GM18502 (cell line): ENCODE results near the gene WDR47.
"Not testable (repeated sequence)": the region's sequence is repeated elsewhere in the genome, so short reads cannot be mapped to it uniquely, and the experiment has no call there.

Experiments
- ATAC-seq: cut with Tn5 transposase; IDR thresholded peaks from one replicate; pipeline ENCODE4 v1.9.1; 2021; ENCODE audit warnings: mild to moderate bottlenecking; ENCODE audit not compliant: unreplicated experiment, poor library complexity

WDR47 gene

GRCh38 chr1:109056064-109056463 lies 14.2 kb upstream of the WDR47 start:
- ATAC-seq = no peak

DNA sequence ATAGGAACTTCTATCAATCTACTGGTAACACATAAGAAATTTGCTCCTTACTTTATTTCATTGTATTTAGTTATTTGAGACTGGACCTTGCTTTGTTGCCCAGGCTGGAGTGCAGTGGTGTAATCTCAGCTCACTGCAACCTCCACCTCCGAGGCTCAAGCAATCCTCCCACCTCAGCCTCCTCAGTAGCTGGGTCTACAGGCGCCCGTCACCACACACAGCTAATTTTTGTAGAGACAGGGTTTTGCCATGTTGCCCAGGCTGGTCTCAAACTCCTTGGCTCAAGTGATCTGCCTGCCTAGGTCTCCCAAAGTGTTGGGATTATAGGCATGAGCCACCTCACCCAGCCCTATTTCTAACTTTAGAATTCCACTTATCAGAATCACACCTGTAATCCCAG lies 10.2 kb upstream of the WDR47 start:
- not testable (repeated sequence) for ATAC-seq

DNA sequence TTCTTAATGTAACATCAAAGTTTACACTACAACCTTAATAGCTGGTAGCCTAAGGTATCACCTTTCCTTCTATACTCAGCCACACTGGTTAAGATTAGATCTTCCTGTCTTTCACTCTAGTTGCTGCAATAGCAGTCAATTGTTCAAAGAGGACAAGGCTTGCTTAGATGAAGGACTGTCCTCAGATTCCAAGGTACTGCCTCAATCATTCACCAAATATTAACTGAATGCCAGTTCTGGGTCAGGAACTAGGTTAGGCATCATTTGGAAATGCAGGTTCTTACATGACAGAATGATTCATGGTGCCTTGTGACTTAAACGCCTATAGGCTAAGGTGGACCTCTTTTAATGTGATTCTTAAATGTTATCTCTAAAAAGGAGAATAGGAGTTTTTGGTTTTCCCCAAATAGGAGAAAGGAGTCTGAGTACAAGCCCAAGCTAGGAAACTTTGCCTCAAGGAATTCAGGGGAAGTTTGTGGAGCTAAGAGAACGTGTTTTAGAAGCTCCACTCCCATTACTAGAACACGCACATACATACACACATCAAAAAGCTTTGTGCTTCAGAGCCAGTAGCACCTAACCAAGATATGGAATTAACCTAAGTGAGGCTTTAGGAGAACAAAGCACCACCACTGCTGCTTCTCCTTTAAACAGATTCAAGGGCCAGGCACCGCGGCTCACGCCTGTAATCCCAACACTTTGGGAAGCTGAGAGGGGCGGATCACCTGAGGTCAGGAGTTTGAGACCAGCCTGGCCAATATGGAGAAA lies 8.5 kb upstream of the WDR47 start:
- no peak for ATAC-seq

- ATAC-seq = no peak
Observed at GRCh38 chr1:109048335-109048734, 6.4 kb upstream of the WDR47 start.

DNA sequence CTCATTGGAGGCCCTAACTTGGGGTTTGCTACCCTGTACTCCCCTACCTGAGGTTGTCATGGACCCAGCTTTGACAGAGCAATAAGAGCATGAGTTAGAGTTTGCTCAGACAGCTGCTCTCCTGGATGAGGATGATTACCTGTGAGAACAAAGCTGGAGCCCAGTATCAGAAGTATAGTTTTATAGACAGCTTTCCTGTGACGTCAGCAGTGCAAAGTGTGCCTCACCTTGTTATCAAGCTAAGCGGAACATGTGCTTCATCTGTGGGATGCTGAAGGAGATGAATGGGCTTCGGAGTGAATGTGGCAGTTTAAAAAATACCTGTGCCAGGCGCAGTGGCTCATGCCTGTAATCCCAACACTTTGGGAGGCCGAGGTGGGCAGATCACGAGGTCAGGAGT lies 5.4 kb upstream of the WDR47 start:
- no peak for ATAC-seq

DNA sequence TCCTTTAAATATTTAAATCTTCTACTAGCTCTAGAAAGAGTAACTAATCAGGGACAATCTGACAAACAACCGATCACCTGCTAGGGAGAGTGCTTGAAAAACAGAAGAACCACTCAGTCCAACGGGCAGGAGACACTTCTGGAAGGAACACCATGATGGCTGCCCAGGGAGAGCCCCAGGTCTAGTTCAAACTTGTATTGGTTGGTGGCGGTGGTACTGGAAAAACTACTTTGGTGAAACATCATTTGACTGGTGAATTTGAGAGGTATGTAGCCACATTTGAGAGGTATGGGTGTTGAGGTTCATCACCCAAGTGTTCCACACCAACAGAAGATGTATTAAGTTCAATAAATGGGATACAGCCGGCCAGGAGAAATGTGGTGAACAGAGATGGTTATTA lies 4.8 kb upstream of the WDR47 start:
- ATAC-seq = no peak

GRCh38 chr1:109045595-109045994 lies 3.7 kb upstream of the WDR47 start:
- ATAC-seq = no peak

DNA sequence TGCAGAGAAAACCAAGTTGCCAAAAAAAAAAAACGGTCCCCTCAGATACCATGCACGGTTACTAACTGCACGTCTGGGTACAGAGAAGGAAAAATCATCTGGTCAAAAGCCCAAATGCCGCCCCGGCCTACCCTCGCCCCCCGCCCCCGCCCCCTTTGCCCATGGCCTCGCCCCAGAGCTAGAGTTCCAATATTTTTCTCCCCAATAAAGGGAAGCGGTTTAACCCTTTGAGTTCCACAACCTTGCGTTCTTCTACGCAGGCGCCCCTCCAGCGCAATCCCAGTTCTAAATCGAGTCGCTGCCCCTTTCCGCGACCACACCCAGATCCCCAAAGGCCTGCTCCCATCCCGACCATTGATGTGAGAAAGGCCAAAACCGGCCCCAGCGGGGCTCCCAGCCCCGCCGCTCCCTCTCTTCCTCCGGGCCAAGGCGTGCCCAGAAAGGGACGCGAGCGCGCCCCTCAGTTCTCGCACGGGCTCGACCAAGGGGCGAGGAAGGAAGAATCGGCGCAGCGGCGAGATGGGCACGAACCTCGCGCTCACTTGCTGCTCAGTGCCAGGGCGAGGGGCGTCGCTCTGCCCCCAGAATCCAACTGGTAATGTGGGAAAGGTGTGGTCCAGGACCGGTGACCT lies 797 bp downstream of the WDR47 start:
- ATAC-seq = peak; percentile 33

DNA sequence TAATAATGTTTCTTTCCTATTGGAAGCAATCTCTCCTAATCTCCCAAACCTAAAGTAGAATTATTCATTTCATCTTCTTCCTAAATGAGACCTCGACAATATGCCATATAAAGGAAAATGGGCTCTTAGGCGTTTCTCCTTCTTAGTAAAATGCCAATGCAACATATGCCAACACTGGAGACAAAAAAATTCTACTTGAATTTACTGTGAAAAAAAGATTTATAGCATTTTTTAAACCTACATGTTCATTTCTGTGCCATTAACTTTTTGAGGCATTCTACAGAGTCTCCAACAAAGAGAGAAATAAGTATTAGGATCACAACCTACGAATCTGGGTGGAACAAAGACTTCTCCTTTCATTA lies 1.3 kb downstream of the WDR47 start:
- ATAC-seq = no peak

DNA sequence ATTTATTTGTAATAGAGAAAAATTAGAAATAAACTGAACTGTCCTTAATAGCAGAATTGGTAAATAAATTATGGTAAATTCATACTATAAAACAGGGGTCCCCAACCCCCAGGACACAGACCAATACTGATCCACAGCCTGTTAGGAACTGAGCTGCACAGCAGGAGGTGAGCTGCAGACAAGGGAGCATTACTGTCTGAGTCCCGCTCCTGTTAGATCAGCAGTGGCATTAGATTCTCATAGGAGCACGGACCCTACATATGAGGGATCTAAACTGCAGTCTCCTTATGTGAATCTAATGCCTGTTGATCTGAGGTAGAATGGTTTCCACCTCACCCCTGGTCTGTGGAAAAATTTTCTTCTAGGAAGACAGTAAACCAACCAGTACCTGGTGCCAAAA lies 7.5 kb downstream of the WDR47 start:
- no peak for ATAC-seq

- ATAC-seq = not testable (repeated sequence)
Observed at GRCh38 chr1:109029493-109029892, 12.4 kb downstream of the WDR47 start.

DNA sequence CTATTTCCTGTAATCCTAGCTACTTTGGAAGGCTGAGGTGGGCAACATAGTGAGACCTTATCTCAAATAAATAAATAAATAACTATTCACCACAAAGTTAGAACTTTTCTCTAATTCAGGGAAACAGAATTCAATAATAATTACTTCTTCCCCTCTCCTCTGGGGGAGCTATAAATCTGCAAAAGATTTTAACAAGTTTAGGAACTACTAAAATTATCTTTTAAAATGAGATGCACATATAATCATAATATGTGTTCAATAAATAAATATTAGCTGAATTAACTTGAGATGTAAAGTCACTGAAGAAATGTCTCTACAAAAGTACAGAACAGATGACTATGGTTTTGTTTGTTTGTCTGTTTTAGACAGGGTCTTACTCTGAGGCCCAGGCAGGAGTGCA lies 14.1 kb downstream of the WDR47 start:
- no peak for ATAC-seq

- ATAC-seq = no peak
Observed at GRCh38 chr1:109025694-109026093, 16.2 kb downstream of the WDR47 start.

DNA sequence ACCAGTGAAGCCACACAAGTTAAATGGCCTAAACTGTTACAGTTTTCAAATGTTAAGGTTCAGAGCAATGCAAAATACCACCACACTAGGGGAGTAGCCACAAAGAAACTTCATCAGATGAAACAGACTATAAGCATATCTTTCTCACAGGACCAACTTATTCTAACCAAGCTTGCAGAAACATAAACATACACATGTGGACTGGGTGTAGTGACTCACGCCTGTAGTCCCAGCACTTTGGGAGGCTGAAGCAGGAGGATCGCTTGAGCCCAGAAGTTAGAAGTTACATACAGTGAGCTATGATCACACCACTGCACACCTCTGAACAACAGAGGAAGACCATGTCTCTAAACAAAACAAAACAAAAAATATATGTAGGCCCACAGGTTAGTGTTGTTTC lies 17.3 kb downstream of the WDR47 start:
- no peak for ATAC-seq

- ATAC-seq = no peak
Observed at GRCh38 chr1:109020693-109021257, 21.1 kb downstream of the WDR47 start.

DNA sequence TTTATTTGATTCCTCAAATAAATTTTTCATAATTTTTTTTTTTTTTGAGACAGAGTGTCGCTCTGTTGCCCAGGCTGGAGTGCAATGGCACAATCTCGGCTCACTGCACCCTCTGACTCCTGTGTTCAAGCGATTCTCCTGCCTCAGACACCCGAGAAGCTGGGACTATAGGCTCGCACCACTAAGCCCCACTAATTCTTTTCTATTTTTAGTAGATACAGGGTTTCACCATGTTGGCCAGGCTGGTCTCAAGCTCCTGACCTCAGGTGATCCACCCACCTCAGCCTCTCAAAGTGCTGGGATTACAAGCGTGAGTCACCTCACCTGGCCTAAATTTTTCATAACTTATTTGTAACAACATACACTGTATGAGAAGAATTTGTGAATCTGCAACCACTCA lies 24.2 kb downstream of the WDR47 start:
- ATAC-seq = not testable (repeated sequence)

DNA sequence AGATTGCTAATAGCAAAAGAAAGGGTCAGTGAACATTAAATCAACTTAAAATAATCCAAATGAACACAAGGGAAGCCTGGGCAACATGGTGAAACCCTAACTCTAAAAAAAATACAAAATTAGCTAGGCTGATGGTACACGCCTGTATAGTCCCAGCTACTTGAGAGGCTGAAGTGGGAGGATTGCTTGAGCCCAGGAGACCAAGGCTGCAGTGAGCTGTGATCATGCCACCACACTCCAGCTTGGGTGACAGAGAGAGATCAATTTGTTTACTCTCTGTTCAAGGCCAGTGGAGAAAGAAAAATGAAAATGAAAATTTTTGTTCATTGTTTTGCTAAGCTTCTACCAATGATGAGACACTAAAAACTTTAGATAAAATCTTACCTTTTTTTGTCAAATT lies 24.8 kb downstream of the WDR47 start:
- ATAC-seq = no peak

DNA sequence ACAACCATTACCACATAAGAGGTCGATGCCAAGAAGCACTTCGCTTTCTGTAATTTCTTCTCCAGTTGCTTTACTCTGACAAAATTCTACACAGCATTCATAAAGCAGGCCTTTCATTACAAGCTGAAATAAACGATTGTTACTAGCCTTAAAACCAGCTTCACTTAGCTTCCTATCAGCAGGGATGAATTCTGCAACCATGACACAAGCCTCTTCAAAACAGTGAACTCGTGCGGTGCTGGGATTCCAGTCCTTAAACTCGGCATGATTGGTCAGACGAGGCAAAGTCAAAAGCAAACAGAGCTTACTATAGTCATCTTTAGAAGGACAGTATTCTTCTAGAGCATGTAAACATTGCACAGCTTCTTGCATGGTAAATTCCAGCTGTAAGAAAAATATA lies 30.6 kb downstream of the WDR47 start:
- no peak for ATAC-seq

GRCh38 chr1:108996622-108997021 lies 45.3 kb downstream of the WDR47 start:
- ATAC-seq = not testable (repeated sequence)

- ATAC-seq = no peak
Observed at GRCh38 chr1:108983114-108983513, 58.8 kb downstream of the WDR47 start.

- no peak for ATAC-seq
Observed at GRCh38 chr1:108976658-108977057, 65.2 kb downstream of the WDR47 start.

DNA sequence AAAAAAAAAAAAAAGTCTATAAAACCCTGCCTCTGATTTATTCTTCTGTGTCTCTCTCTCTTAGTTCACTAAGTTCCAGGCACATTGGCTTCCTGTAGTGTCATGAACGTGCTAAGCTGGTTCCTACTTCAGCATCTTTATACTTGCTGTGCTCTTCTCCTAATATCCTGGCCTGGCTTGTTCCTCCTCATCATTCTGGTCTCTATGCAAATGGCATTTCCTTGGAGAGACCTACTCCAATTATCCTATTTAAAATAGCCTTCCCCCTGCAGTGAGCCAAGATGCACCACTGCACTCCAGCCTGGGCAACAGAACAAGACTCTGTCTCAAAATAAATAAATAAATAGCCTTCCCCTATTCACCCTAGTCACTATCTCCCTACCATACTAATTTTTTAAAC lies 69.0 kb downstream of the WDR47 start:
- ATAC-seq = no peak
